ENCODE data around the gene COL8A1. TPM values are rescaled to one million over a fixed set of nuclear protein-coding genes. Genes with fewer than 3 reads are reported as not detected.

COL8A1 gene
- total and polyA plus RNA-seq, 8 donors = 0.31 to 16.5 (median 6.6) TPM

DNA sequence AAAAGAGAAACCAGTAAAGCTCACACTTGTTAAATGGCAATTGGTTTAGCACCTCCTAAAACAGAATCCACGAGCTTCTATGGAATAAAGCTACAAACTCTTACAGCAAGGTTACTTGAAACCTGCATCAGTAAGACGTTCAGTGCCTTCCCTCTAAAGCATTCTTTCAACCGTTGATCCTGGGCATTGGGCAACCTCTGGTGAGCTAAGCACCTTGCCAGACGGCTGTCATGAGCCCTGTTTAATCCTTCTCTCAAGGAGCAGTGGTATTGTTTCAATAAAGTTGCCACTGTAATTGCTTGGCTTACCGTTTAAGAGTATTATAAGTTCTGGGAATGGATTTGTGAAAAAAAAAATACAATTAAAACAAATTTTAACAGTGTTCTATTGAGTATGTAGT, 75.0 kb downstream of the COL8A1 start:
- Histone ChIP-seq H3K27me3 (peaks cover 0 to 3% (median 0%) of the 10 kb centered on the region in 3 donors), H3K4me1 (no peaks in the 10 kb centered on the region), H3K27ac (no peak overlapping the region), H3K4me3 (no peak overlapping the region), H3K9me3 (no peaks in the 10 kb centered on the region), H3K36me3 (no peaks in the 10 kb centered on the region)
- DNase-seq = no peak
- TF ChIP-seq POLR2A (IDR thresholded peaks at IDR 0.05) (no peak), EP300 (IDR thresholded peaks at IDR 0.05) (no peak)
- intact Hi-C loops (cut with DNase I; ENCODE audit: low total_unique reads) = no loop called here
- 53 to 73% (median 63%) methylated on average over 5 of the region's 5 CpGs for WGBS, 5 donors

DNA sequence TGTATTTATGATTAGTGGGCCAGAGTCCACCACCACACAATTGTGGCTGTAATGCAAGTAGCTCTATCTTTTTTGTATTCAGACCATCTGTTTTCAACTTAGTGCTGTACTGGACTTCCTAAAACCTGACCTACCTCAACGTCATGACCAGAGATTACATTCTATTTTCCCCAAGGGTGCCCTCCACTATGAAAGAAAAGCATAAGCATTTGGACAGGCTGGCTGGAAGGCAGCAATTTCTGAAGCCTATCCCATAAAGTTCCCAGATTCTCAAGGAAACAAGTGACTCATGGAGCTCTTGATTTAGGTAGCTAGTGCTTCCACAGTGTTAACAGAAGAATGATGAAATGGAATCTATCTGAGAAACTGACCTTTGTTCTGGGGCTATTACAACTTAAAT, 75.8 kb downstream of the COL8A1 start:
- no peak for DNase-seq
- no peak overlapping the region for H3K27ac ChIP-seq
- H3K9me3 ChIP-seq = no peaks in the 10 kb centered on the region
- intact Hi-C loops (cut with DNase I; ENCODE audit: low total_unique reads) = no loop called here
- peaks cover 0 to 3% (median 0%) of the 10 kb centered on the region in 3 donors for H3K27me3 ChIP-seq
- no peaks in the 10 kb centered on the region for H3K4me1 ChIP-seq
- 52 to 68% (median 54%) methylated on average over 1 of the region's 1 CpG for WGBS, 5 donors
- no peaks in the 10 kb centered on the region for H3K36me3 ChIP-seq
- H3K4me3 ChIP-seq = no peak overlapping the region
- TF ChIP-seq, protein P1, sequence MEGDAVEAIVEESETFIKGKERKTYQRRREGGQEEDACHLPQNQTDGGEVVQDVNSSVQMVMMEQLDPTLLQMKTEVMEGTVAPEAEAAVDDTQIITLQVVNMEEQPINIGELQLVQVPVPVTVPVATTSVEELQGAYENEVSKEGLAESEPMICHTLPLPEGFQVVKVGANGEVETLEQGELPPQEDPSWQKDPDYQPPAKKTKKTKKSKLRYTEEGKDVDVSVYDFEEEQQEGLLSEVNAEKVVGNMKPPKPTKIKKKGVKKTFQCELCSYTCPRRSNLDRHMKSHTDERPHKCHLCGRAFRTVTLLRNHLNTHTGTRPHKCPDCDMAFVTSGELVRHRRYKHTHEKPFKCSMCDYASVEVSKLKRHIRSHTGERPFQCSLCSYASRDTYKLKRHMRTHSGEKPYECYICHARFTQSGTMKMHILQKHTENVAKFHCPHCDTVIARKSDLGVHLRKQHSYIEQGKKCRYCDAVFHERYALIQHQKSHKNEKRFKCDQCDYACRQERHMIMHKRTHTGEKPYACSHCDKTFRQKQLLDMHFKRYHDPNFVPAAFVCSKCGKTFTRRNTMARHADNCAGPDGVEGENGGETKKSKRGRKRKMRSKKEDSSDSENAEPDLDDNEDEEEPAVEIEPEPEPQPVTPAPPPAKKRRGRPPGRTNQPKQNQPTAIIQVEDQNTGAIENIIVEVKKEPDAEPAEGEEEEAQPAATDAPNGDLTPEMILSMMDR (IDR thresholded peaks at IDR 0.05) = no peak
- TF ChIP-seq POLR2A (IDR thresholded peaks at IDR 0.05) (no peak), POLR2AphosphoS5 (IDR thresholded peaks at IDR 0.05) (no peak), EP300 (IDR thresholded peaks at IDR 0.05) (no peak)

DNA sequence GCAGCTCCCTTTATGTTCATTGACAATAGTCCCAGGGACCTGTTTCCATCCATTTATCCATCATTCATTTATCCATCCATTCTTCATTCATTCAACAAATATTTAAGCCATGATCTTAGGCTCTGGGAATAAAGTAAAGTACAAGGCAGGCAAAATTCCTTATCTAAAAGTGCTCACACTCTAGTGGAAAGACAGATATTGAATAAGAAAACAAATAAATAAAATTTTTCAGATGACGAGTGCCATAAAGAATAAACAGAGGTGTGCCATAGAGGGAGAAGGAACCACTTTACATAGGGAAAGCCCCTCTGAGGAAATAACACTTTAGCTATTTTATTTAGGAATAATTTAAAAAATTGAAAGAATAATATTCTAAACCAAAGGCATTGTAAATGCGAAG, 76.2 kb downstream of the COL8A1 start:
- DNase-seq = no peak
- Histone ChIP-seq H3K9me3 (no peaks in the 10 kb centered on the region), H3K27ac (no peak overlapping the region), H3K36me3 (no peaks in the 10 kb centered on the region), H3K27me3 (peaks cover 0 to 3% (median 0%) of the 10 kb centered on the region in 3 donors), H3K4me3 (no peak overlapping the region), H3K4me1 (no peaks in the 10 kb centered on the region)
- intact Hi-C loops (cut with DNase I; ENCODE audit: low total_unique reads) = no loop called here
- 56 to 76% (median 71%) methylated on average over 2 of the region's 2 CpGs for WGBS, 5 donors
- no peak for TF ChIP-seq POLR2AphosphoS5 (IDR thresholded peaks at IDR 0.05)
- no peak for TF ChIP-seq POLR2A (IDR thresholded peaks at IDR 0.05)
- TF ChIP-seq, protein P1 (IDR thresholded peaks at IDR 0.05) = no peak
- no peak for TF ChIP-seq EP300 (IDR thresholded peaks at IDR 0.05)

DNA sequence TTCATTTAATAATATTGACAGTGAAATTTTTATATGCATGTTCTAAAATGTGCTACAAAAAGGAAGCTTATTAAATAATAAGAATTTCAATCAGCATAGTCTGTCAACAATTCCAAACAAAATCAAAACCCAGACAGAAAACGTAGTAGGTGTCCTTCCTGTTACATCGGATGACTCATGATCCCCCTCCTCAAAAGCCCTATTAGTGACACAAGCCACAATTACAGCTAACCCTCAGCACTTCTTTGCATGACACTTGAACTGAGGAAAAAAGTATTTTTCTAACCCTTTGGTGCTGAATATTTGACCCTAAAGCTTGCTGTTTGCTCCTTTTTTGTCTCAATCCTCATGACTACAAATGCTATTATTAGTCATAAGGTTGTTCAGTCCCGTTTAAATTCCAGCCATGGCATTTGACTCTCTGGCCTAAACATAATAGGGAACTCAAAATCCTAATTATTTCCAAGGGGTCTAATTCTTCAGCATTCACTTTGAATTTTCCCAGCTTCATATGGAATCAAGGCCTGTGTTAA, 78.1 kb downstream of the COL8A1 start:
- WGBS, 5 donors = 51 to 61% (median 53%) methylated on average over 3 of the region's 3 CpGs
- TF ChIP-seq, protein P1 (IDR thresholded peaks at IDR 0.05) = no peak
- TF ChIP-seq POLR2A (IDR thresholded peaks at IDR 0.05) (no peak), POLR2AphosphoS5 (IDR thresholded peaks at IDR 0.05) (no peak), EP300 (IDR thresholded peaks at IDR 0.05) (no peak)
- intact Hi-C loops (cut with DNase I; ENCODE audit: low total_unique reads) = no loop called here
- Histone ChIP-seq H3K27ac (no peak overlapping the region), H3K9me3 (no peaks in the 10 kb centered on the region), H3K36me3 (no peaks in the 10 kb centered on the region), H3K4me1 (no peaks in the 10 kb centered on the region), H3K27me3 (peaks cover 0 to 3% (median 0%) of the 10 kb centered on the region in 3 donors), H3K4me3 (no peak overlapping the region)
- DNase-seq = no peak

DNA sequence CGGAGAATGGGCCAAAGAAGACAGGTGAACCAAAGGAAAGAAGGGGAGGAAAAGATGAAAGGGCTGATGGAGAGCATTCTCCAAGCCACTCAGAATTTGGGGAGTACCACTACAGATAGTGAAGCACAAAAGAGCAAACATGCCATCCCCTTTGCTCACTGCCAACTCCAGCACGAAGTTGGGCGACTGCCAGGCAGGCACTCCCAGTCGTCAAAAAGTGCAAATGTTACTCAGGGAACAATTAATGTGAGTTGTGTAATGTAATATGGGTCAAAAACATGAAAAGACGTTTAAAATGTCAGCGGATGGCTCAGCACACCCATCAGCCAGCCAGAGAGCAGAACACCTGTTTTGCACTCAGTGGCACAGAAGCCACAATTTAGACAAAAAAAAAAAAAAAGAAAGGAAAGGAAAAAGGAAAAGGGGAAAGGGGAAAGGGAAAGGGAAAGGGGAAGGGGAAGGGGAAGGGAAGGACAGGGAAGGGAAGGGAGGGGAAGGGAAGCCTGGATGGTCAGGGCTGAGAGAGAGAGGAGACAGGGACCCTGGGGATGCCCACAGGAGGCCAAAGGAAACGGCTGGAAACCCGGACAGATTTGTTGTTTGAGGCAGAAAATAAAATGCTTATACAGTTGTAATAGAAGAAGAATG, 82.7 kb downstream of the COL8A1 start:
- intact Hi-C loops (cut with DNase I; ENCODE audit: low total_unique reads) = no loop called here
- no peaks in the 10 kb centered on the region for H3K27me3 ChIP-seq
- no peaks in the 10 kb centered on the region for H3K9me3 ChIP-seq
- no peak overlapping the region for H3K27ac ChIP-seq
- WGBS, 5 donors = 36 to 43% (median 37%) methylated on average over 8 of the region's 8 CpGs
- no peak for TF ChIP-seq EP300 (IDR thresholded peaks at IDR 0.05)
- TF ChIP-seq, protein P1 (IDR thresholded peaks at IDR 0.05) = no peak
- no peak for TF ChIP-seq POLR2AphosphoS5 (IDR thresholded peaks at IDR 0.05)
- no peak for TF ChIP-seq POLR2A (IDR thresholded peaks at IDR 0.05)
- H3K4me3 ChIP-seq = no peak overlapping the region
- H3K4me1 ChIP-seq = no peaks in the 10 kb centered on the region
- peak in 1 of 2 donors; percentile 31 for DNase-seq
- no peaks in the 10 kb centered on the region for H3K36me3 ChIP-seq

Data from stomach (tissue), 9 donors.